A172 (cell line): Measurements from ENCODE around the gene FFAR3. TPM values are rescaled to one million over a fixed set of nuclear protein-coding genes. Genes with fewer than 3 reads are reported as not detected.
"Not testable (repeated sequence)": the region's sequence is repeated elsewhere in the genome, so short reads cannot be mapped to it uniquely, and the experiment has no call there.

Experiments used
- DNase-seq: peaks from one replicate; pipeline ENCODE4 v3.0.0-alpha.2; 2015; ENCODE audit warnings: low spot score
- total RNA-seq: library from RNA; depleted of rRNA; stranded (reverse); fragments of >200 nt; shearing (Covaris generic); gene quantifications from 2 replicates; pipeline ENCODE4 v1.2.3, GENCODE V29; 2014

FFAR3 gene
- total RNA-seq, 1 experiment from 2014 or later, result not detected

GRCh38 chr19:35375505-35376307 is 17.4 kb downstream of the FFAR3 start:
- DNase-seq, result no peak

- no peak for DNase-seq
Measured at GRCh38 chr19:35377656-35378055, 19.4 kb downstream of the FFAR3 start.

GRCh38 chr19:35378356-35378755 is 20.1 kb downstream of the FFAR3 start:
- no peak for DNase-seq

- not testable (repeated sequence) for DNase-seq
Measured at GRCh38 chr19:35379545-35379944, 21.3 kb downstream of the FFAR3 start.

DNA sequence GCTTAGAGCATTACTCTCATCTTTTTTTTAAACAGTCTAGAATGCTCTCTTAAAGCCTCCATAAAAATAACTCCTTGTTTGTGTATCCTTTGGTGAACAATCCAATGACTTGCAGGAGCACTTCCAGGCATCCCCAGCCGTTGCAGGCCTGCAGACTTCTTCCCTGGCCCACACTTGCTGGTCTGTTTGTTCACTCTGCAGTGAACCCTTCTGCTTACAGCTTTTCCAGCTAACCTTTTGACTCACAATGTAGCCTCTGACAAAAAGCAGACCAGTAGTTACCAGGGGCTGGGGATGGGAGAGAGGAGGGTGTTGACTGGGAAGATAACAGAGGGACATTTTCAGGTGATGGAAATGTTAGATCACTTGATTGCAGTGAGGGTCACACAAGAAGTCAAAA is 21.7 kb downstream of the FFAR3 start:
- DNase-seq, result no peak

DNA sequence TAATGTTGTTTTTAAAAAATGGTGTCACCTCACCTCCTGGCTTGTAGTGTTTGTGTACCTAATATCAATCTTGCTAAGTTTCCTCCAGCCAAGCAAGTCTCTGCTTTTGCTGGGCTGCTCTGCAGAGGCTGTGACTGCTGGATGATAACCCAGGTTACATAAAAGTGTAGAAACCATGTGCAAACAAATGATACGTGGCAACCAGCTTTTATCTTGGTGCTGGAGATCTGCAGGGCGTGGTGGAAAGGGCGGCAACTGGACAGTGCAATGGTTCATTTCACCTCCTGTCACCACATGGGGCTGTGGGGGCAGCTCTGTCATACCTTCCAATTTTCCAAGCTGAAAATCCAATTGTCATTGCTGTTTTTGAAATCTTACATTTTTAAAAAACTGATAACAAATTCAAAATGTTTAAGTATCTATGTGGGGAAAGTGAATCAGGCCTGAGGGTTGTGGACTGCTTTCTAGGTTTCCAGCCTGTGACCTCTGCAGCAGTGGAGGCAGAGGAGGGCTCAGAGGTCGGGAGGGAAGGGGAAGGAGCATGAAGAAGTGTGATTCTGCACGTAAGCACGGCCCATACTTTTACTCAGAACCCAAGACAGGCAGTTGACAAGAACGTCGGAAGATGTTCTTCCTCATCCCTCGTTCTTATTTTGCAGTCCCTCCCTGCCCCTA is 22.3 kb downstream of the FFAR3 start:
- no peak for DNase-seq

DNA sequence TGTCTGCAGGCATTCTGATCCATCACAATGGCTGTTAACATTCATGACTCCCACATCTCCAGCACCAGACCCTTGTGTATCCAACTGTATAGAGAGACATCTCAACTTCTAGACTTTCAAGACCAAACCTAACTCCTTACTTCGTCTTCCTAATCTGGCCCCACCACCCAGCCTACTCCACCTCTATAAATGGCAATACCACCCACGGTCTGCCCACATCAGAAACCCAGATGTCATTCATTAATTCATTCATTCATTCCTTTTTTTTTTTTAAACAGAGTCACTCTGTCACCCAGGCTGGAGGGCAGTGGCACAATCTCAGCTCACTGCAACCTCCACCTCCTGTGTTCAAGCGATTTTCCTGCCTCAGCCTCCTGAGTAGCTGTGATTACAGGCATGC is 23.1 kb downstream of the FFAR3 start:
- no peak for DNase-seq

- no peak for DNase-seq
Measured at GRCh38 chr19:35381926-35382325, 23.7 kb downstream of the FFAR3 start.

DNA sequence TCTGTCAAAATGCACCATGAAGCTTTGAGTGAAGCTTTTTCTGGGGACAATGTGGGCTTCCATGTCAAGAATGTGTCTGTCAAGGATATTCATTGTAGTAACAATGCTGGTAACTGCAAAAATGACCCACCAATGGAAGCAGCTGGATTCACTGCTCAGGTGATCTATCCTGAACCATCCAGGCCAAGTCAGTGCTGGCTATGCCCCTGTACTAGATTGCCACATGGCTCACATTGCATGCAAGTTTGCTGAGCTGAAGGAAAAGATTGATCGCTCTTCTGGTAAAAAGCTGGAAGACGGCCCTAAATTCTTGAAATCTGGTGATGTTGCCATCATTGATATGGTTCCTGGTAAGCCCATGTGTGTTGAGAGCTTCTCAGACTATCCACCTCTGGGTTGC is 25.3 kb downstream of the FFAR3 start:
- DNase-seq, result no peak

GRCh38 chr19:35388277-35389054 is 30.2 kb downstream of the FFAR3 start:
- DNase-seq, result no peak

GRCh38 chr19:35389192-35389861 is 31.1 kb downstream of the FFAR3 start:
- DNase-seq, result no peak

DNA sequence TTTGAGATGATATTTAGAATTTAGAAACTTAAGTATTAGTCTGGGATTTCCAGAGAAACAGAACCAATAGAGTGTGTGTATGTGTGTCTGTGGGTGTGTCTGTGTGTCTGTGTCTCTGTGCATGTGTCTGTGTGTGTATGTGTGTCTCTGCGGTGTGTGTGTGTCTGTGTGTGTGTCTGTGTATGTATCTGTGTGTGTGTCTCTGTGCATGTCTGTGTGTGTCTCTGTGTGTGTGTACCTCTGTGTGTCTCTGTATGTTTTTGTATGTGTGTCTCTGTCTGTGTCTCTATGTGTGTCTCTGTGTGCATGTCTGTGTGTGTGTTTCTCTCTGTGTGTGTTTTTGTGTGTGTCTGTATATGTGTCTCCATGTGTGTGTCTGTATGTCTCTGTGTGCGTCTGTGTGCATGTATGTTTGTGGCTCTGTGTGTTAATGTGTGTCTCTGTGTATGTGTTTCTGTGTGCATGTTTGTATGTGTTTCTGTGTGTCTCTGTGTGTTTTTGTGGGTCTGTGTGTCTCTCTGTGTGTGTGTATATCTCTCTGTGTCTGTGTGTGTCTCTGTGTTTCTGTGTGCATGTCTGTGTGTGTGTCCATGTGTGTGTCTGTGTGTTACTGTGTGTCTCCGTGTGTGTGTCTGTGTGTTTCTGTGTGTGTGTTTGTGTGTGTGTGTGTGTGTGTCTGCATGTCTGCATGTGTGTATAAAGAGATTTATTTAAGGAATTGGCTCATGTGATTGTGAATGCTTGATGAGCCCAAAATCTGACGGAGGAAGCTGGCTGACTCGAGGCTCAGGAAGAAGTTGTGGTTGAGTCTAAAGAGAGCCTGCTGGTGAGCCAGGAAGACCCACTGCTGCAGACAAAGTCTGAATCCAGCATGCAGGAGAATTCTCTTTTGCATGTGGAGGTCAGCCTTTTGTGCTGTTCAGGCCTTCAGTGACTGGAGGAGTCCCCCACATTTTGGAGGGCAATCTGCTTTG is 34.8 kb downstream of the FFAR3 start:
- DNase-seq, result no peak

GRCh38 chr19:35395382-35396199 is 37.3 kb downstream of the FFAR3 start:
- DNase-seq, result no peak

- no peak for DNase-seq
Measured at GRCh38 chr19:35396240-35396885, 38.1 kb downstream of the FFAR3 start.

- DNase-seq, result no peak
Measured at GRCh38 chr19:35397064-35397463, 38.8 kb downstream of the FFAR3 start.

GRCh38 chr19:35398570-35398969 is 40.3 kb downstream of the FFAR3 start:
- DNase-seq, result no peak

GRCh38 chr19:35399231-35399630 is 41.0 kb downstream of the FFAR3 start:
- DNase-seq, result no peak

DNA sequence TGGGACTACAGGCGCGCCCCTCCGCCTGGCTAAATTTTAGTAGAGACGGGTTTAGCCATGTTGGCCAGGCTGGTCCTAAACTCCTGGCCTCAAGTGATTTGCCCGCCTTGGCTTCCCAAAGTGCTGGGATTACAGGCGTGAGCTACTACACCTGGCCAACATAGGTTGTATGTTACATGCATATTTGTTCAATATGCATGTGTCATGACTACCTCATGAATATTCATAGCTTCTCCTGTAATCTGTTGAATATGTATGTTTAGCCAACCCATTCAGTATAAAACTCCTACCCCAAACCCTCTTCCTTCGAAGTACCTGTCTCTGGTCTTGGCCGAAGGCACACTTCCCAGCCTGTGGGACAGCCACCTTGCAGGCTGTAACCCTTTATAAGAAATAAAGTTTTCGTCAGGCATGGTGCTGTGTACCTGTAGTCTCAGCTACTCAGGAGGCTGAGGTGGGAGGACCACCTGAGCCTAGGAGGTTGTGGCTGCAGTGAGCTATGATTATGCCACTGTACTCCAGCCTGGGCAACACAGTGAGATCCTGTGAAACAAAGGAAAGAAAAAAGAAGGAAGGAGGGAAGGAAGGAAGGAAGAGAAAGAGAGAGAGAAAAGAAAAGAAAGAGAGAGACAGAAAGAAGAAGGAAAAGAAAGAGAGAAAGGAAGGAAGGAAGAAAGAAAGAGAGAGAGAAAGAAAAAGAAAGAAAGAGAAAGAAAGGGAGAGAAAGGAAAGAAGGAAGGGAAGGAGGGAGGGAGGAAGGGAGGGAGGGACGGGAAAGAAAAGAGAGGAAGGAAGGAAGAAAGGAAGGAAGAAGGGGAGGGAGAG is 41.9 kb downstream of the FFAR3 start:
- no peak for DNase-seq

DNA sequence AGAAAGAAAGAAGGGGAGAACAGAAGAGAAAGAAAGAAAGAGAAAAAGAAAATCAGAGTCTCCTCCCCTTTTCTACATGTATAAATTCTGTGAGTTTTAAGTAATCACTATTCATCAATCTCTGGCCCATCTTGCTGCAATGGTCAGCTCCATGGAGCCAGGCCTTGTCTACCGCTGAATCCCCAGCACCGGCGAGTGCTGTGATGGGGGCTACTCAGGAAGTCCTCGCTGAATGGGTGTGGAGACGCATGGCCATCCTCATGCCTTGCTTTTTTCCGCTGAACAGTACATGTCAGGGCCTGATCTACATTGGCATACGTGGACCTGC is 42.5 kb downstream of the FFAR3 start:
- DNase-seq, result no peak
